Spleen (tissue), 7 donors: ENCODE measurements around the gene CLTA.

Experiments
- POLR2A ChIP-seq, 3 donors: fragments of 450-650 bp; IDR thresholded peaks; one replicate each; pipeline ENCODE4 v1.5.1; 2017; ENCODE audit warnings: antibody characterized with exemption in 3 of 3, mild to moderate bottlenecking in 1 of 3
- POLR2AphosphoS5 ChIP-seq, 3 donors: sonication (generic); formaldehyde crosslinking; IDR thresholded peaks; one replicate each; pipeline ENCODE4 v1.5.1; 2017; ENCODE audit warnings: antibody characterized with exemption in 3 of 3
- TF ChIP-seq, protein P1 (sequence below), 11 experiments: fragments of 200-600 bp in 7 of 11; fragments of 450-650 bp in 4 of 11; sonication (generic) in 4 of 11; IDR thresholded peaks in 8 of 11; conservative IDR thresholded peaks in 3 of 11; 1 replicate in 7 of 11; 2 replicates in 4 of 11; pipeline versions ENCODE4 v1.4.0 to v1.8.0; 2016 to 2021; ENCODE audit warnings: antibody characterized with exemption in 11 of 11, inconsistent platforms in 4 of 11, mild to moderate bottlenecking in 1 of 11
- donor health status: DM: no; HTN: no; CAD: no; lungs with moderate emphysema.
- donor health status: DM: no; HTN: no; CAD: no.
- donor health status: DM: no; HTN: no; CAD: no.

DNA sequence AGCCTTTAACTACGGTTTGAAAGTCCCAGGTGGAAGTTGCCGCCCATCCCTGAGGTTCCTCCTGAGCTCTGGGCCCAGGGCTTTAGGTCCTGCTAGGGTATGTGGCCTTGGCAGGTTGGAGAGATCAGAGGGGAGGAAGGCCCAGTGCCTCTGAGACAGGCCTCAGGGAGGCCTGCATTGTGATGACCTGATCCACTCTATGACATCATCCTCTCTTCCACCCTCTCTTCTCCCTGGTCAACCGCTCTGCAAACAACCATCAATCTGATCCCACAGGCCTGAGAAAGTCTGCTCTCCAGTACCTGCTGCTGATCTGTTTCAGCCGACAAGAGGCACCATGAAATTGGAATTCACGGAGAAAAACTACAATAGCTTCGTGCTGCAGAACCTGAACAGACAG lies 21.6 kb upstream of the CLTA start, which contains the start of gene CCIN:
- TF ChIP-seq, protein P1, sequence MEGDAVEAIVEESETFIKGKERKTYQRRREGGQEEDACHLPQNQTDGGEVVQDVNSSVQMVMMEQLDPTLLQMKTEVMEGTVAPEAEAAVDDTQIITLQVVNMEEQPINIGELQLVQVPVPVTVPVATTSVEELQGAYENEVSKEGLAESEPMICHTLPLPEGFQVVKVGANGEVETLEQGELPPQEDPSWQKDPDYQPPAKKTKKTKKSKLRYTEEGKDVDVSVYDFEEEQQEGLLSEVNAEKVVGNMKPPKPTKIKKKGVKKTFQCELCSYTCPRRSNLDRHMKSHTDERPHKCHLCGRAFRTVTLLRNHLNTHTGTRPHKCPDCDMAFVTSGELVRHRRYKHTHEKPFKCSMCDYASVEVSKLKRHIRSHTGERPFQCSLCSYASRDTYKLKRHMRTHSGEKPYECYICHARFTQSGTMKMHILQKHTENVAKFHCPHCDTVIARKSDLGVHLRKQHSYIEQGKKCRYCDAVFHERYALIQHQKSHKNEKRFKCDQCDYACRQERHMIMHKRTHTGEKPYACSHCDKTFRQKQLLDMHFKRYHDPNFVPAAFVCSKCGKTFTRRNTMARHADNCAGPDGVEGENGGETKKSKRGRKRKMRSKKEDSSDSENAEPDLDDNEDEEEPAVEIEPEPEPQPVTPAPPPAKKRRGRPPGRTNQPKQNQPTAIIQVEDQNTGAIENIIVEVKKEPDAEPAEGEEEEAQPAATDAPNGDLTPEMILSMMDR (IDR thresholded peaks at IDR 0.05 in 8 of 11, conservative IDR thresholded peaks at IDR 0.05 in 3 of 11), result no peak
- no peak for TF ChIP-seq POLR2AphosphoS5 (IDR thresholded peaks at IDR 0.05)
- no peak for TF ChIP-seq POLR2A (IDR thresholded peaks at IDR 0.05)
